PFSK-1 (cell line): ENCODE results near the gene TPRX1.

Experiments used
- FOXP2 ChIP-seq: optimal IDR thresholded peaks from 2 replicates; pipeline ENCODE3; 2011; ENCODE audit warnings: borderline replicate concordance, control low read depth, inconsistent platforms; ENCODE audit not compliant: insufficient read depth; ENCODE audit errors: extremely low read length, extremely low read depth
- POLR2AphosphoS5 ChIP-seq: IDR thresholded peaks from 2 replicates; pipeline ENCODE4 v1.6.1; 2012; ENCODE audit warnings: low read depth, mild to moderate bottlenecking, control low read depth, low read length, moderate library complexity
- REST ChIP-seq, 2 experiments: IDR thresholded peaks; 2 replicates each; pipeline versions ENCODE4 v1.6.1 to v1.8.0; 2011 to 2012; ENCODE audit warnings: low read depth in 2 of 2, low read length in 2 of 2, control low read depth in 1 of 2, inconsistent platforms in 1 of 2, mild to moderate bottlenecking in 1 of 2, moderate library complexity in 1 of 2; ENCODE audit not compliant: insufficient read depth in 1 of 2
- SIN3A ChIP-seq: IDR thresholded peaks from 2 replicates; pipeline ENCODE4 v1.6.1; 2012; ENCODE audit warnings: mild to moderate bottlenecking, low read length, moderate library complexity, borderline replicate concordance; ENCODE audit not compliant: insufficient read depth
- TAF1 ChIP-seq: IDR thresholded peaks from 2 replicates; pipeline ENCODE4 v1.6.1; 2012; ENCODE audit warnings: low read length, control low read depth, borderline replicate concordance; ENCODE audit not compliant: insufficient read depth

The TPRX1 gene

GRCh38 chr19:47839913-47840312 lies 35.6 kb upstream of the TPRX1 start:
- TF ChIP-seq SIN3A: no peak
- TF ChIP-seq POLR2AphosphoS5: no peak
- TF ChIP-seq REST (IDR thresholded peaks at IDR 0.05; ENCODE audit: insufficient read depth in 1 of 2, low read depth in 2 of 2, low read length in 2 of 2): no peak
- no peak for TF ChIP-seq TAF1
- TF ChIP-seq FOXP2: no peak

- TF ChIP-seq REST (IDR thresholded peaks at IDR 0.05; ENCODE audit: insufficient read depth in 1 of 2, low read depth in 2 of 2, low read length in 2 of 2) (no peak), SIN3A (no peak), FOXP2 (no peak), TAF1 (no peak), POLR2AphosphoS5 (no peak)
These were observed 35.1 kb upstream of the TPRX1 start for GRCh38 chr19:47839411-47839810.

GRCh38 chr19:47836038-47836437 lies 31.7 kb upstream of the TPRX1 start:
- TF ChIP-seq TAF1 (no peak), FOXP2 (no peak), REST (IDR thresholded peaks at IDR 0.05; ENCODE audit: insufficient read depth in 1 of 2, low read depth in 2 of 2, low read length in 2 of 2) (no peak), SIN3A (no peak)

- TF ChIP-seq SIN3A (no peak), FOXP2 (no peak), TAF1 (no peak), REST (IDR thresholded peaks at IDR 0.05; ENCODE audit: insufficient read depth in 1 of 2, low read depth in 2 of 2, low read length in 2 of 2) (no peak), POLR2AphosphoS5 (no peak)
These were observed 28.4 kb upstream of the TPRX1 start for GRCh38 chr19:47832723-47833122.

- no peak for TF ChIP-seq SIN3A
- no peak for TF ChIP-seq FOXP2
- TF ChIP-seq POLR2AphosphoS5: no peak
- TF ChIP-seq TAF1: no peak
These were observed 22.4 kb upstream of the TPRX1 start for GRCh38 chr19:47826800-47827199.

- TF ChIP-seq SIN3A: no peak
These were observed 20.0 kb upstream of the TPRX1 start for GRCh38 chr19:47824396-47824795.
